ENCODE measurements around the gene KRTAP10-3.
"Not testable (repeated sequence)": the region's sequence is repeated elsewhere in the genome, so short reads cannot be mapped to it uniquely, and the experiment has no call there.

The KRTAP10-3 gene

DNA sequence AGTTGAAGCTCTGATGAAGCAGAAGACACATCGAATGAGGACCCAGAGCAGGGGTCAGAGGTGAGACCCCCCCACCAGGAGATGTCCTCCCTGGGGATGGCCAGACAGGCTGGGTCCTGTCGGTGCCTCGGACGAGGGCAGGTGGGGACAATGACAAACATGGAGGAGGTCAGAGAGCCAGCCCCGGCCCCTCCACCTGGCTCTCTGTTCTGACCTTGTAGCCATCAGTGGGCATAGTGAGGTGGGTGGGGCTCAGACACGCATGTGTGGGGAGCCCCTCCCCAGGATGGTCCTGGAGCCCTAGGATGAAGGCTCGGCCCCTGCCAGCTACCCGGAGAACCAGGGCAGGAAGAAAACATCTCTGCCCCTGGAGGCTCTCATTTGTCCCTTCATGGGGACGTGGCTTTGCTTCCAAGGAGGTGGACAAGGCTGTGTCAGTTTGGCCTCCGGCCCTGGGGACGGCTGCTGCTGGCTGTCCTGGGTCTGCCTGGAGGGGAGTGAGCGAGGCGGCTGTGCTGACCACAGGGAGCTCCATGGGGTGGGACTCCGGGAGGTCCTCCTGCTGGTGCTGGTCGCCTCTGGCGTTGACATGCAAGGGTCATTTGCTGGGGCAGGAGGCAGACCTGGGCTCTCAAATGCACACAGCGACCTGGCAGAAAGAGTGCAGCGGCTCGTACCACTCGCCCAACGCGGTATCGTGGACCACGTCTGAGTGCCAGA lies 31.2 kb upstream of the KRTAP10-3 start:
- FAIRE-seq, result no peak

- FAIRE-seq, result no peak
These were observed 30.5 kb upstream of the KRTAP10-3 start for GRCh38 chr21:44589094-44589493.

DNA sequence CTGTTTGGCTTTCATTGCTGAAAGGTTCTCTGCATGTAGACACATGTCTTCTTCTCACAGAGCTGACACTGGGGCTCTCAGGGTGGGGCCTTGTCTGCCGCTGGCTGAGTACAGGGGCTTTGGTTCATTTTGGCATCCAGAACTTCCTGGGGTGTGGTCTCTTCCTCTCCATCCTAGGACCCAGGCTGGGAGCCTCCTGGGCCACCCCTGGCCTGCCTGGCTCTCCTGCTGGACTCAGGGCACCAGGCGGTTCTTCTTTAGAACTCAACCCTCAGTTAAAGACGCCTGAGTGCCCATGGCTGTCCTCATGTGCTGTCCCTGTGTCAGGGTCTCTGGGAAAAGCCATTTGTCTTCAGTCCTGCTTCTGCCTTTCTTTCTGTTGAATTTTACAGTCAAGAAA lies 27.3 kb upstream of the KRTAP10-3 start:
- no peak for FAIRE-seq

DNA sequence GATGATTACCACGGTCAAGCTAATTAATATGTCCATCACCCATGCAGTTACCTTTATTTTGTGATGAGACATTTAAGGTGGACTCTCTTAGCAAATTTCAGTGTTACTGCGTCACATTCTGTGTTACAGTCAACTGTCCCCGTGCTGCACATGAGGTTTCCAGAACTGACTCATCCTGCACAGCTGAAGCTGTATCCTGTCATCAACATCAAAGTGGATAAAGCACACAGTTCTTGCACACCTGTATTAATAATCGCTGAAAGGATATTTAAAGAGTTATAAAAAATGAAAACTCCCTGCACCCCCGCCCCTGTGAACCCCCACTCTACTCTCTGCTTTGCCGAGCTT lies 25.2 kb upstream of the KRTAP10-3 start:
- no peak for FAIRE-seq

DNA sequence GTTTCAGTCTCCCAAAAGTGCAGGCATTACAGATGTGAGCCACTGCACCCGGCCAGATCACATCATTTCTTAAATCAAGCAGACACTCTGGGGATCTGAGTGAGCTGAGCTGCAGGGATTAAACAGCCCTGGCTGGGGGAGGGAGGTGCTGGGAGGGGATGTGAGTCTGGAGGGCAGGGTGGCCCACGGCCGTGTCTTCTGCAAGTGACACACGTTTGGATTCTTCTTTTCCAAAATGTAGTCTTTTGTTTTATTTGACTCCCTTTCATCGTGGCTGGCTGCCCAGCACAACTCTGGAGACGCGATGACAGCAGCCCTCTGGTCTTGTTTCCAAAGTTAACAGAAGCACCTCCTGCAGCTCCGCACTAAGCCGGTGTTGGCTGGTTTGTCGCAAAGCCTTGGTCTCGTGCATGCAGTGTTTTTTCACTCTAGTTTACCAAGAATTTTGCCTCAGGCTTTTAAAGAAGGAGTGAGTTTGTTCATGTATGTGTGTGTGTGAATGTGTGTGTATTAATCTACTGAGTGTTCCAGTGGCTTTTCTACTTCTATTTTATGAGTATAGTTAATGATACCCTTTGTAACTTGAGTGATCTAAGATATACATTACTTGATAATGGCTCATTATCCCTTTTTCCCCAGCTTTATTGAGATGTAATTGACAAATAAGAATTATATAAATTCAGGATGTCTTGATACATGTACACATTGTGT lies 24.6 kb upstream of the KRTAP10-3 start:
- FAIRE-seq, result no peak

GRCh38 chr21:44582055-44582454 lies 23.5 kb upstream of the KRTAP10-3 start:
- FAIRE-seq, result no peak

- no peak for FAIRE-seq
These were observed 22.6 kb upstream of the KRTAP10-3 start for GRCh38 chr21:44581158-44581557.

- FAIRE-seq, result not testable (repeated sequence)
These were observed 21.7 kb upstream of the KRTAP10-3 start, which contains the start of gene KRTAP10-5 for GRCh38 chr21:44580231-44580821. KRTAP10-5 (minus strand) TSS chr21:44580604; CDS start chr21:44580578, 26 bp downstream.

GRCh38 chr21:44579833-44580144 lies 21.2 kb upstream of the KRTAP10-3 start:
- no peak for FAIRE-seq

DNA sequence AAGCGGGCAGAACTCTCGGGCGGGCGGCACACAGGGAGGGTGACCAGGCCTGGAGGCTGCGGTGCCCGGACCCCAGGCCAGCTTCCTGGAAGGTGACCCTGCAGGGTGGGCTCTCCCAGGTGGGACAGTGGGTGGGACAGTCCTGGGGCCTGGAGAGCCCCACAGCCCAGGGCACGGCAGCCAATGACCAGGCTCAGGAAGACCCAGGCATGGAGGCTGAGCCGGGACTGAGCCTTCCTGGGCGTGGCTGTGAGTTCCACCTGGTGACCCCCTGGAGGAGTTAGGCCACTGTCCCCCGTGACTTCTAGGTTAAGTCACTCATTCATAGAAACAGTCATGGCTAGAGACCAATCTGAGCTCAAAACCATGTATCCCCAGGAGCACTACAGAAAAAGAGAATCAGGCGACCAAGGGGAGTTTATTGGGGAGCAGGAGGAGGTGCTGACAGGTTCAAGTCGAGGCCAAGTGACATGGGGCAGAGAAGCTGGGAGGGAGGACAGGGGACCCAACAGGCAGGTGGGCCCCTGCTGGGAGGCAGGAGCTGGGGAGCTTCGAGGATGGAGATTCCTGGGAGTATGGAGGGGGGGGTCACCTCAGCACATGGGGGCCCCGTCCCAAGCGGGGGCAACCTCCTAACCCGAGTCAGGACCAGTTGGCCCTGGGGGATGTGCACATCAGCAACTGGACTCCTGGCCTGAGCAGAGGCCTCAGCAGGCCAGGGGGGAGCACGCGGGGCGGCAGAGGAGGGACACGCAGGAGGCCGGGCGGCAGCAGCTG lies 20.6 kb upstream of the KRTAP10-3 start:
- FAIRE-seq, result no peak

- FAIRE-seq, result no peak
These were observed 19.9 kb upstream of the KRTAP10-3 start for GRCh38 chr21:44578371-44579055.

DNA sequence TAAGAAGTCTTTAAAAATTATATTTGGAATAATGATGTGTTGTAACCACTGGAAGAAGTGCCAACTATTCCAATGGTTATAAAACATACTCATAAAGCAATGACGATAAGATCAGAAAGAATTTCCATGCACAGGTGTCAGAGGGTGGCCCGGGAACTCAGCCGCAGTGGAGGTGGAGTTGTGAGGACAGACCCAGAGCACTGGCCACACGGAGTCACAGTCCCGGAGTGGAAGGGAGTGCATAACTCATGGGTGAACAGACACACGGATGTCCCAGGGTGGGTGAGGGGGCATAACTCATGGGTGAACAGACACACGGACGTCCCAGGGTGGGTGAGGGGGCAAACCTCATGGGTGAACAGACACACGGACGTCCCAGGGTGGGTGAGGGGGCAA lies 17.4 kb upstream of the KRTAP10-3 start:
- FAIRE-seq, result no peak

DNA sequence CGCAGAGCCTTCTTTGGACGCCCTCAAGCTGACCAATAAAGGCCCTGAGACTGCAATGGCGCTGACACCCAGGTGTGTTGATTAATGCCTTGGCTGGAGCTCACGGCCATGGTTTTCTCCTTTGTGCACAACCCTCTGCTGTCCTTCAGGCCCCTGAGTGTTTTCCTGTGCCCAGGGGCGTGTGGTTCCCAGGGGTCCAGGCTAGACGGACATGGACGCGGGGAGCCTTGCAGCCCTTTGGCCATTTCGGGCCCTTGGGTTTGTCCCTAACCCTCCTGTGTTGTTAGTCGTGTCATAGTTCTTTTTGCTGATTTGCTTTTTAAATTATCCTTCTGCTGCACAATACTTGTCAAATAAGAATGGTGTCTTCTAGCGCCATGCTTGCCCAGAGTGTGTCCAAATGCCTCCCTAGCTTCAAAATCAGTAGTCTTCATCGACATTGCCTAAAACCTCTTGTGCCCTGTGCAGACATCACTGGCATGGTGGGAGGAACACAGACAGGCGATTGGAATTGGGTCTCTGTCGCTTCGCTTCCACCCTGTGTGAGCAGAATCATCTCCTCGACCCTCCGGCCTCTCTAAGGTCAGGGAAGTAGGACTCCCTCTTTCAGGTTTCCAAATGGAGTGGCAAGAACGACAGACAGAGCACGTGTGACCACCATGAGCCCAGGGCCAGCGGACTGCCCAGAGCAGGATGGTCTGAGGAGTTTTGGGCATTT lies 16.9 kb upstream of the KRTAP10-3 start:
- FAIRE-seq, result no peak

GRCh38 chr21:44574457-44575306 lies 16.1 kb upstream of the KRTAP10-3 start:
- no peak for FAIRE-seq

DNA sequence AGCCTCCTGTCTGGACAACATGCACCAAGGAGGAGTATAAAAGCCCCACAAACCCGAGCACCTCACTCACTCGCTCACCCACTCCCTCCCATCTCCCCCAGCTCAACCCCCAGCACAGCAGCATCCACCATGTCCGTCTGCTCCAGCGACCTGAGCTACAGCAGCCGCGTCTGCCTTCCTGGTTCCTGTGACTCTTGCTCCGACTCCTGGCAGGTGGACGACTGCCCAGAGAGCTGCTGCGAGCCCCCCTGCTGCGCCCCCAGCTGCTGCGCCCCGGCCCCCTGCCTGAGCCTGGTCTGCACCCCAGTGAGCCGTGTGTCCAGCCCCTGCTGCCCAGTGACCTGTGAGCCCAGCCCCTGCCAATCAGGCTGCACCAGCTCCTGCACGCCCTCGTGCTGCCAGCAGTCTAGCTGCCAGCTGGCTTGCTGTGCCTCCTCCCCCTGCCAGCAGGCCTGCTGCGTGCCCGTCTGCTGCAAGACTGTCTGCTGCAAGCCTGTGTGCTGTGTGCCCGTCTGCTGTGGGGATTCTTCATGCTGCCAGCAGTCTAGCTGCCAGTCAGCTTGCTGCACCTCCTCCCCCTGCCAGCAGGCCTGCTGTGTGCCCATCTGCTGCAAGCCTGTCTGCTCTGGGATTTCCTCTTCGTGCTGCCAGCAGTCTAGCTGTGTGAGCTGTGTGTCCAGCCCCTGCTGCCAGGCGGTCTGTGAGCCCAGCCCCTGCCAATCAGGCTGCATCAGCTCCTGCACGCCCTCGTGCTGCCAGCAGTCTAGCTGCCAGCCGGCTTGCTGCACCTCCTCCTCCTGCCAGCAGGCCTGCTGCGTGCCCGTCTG lies 15.2 kb upstream of the KRTAP10-3 start, which contains the start of gene KRTAP10-4:
TSS of gene KRTAP10-4 (plus strand) at position 100 of the 827 bp plus-strand sequence. CDS start at position 130, 30 bp downstream.
- not testable (repeated sequence) for FAIRE-seq

GRCh38 chr21:44572959-44573583 lies 14.5 kb upstream of the KRTAP10-3 start:
- FAIRE-seq, result no peak

GRCh38 chr21:44571844-44572782 lies 13.5 kb upstream of the KRTAP10-3 start:
- no peak for FAIRE-seq

- FAIRE-seq, result no peak
These were observed 12.7 kb upstream of the KRTAP10-3 start for GRCh38 chr21:44571296-44571695.

All from G401.6 (cell line).